GM19043 (cell line): Measurements from ENCODE around the gene SARS1.

ENCODE experiments used
- ATAC-seq: cut with Tn5 transposase; IDR thresholded peaks from one replicate; pipeline ENCODE4 v1.9.1; 2021; ENCODE audit warnings: low read depth; ENCODE audit not compliant: unreplicated experiment

Gene SARS1

DNA sequence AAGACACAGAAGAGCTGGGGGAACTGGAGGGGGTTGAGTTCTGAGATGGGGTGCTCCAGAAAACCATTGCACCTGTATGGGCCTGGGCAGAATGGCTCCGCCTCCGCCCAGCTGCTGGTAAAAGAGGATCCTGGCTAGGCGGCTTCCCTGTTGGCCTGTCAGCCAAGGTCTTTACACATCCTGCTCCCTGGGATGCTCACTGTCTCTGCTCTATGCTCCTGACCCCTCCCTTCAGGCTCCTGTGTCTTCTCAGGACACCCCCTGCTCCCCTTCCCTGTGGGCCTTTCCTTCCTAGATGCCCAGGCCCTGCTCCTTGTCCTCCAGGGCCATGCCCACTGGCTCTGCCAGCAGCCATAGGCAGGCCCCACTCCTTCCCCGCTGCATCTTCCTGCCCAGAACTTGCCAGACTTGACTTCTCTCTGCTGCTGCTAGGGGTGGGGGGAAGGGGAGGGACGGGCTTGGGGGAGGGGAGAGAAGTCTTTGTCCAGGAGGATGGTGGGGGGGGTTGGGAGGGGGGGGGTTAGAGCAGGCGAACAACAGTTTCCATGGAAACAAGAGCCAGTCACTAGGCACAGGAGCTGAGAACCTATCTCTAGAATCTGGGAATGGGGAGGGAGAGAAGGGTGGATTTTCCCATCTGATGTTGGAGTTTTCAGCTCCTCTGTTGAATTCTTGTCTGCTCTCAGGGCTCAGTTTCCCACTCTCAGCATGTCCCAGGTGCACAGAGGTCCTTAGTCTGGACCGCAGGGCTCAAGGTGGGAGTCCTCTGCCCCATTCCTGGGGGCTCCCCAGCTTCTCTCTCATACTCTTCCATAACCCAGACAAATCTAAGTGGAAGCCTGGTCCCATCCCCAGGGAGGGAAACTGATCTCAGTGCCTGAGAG is 46.2 kb downstream of the SARS1 start:
- ATAC-seq, result no peak

DNA sequence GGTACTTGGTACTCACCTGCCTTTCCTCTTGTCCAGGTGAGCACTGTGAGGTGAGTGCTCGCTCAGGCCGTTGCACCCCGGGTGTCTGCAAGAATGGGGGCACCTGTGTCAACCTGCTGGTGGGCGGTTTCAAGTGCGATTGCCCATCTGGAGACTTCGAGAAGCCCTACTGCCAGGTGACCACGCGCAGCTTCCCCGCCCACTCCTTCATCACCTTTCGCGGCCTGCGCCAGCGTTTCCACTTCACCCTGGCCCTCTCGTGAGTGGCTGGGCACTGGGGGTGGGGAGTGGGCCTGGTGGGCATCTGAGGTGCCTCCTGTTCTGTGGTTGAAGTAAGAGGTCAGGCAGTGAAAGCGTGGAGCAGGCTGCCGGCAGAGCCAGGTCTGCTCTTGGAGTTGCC is 47.3 kb downstream of the SARS1 start:
- no peak for ATAC-seq

DNA sequence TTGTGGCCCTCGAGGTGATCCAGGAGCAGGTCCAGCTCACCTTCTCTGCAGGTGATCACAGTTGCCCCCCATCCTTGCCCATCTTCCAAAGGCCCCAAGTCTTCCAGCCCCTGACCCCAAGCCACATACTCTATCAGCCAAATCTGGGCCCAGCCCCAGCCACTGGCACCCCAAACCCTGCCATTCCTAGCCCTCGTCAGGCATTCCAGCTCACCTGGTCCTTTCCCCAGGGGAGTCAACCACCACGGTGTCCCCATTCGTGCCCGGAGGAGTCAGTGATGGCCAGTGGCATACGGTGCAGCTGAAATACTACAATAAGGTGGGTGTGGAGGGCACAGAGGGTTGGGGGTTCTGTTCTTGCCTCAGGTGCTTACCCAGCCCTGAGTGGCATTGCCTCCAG is 47.9 kb downstream of the SARS1 start:
- ATAC-seq, result no peak

DNA sequence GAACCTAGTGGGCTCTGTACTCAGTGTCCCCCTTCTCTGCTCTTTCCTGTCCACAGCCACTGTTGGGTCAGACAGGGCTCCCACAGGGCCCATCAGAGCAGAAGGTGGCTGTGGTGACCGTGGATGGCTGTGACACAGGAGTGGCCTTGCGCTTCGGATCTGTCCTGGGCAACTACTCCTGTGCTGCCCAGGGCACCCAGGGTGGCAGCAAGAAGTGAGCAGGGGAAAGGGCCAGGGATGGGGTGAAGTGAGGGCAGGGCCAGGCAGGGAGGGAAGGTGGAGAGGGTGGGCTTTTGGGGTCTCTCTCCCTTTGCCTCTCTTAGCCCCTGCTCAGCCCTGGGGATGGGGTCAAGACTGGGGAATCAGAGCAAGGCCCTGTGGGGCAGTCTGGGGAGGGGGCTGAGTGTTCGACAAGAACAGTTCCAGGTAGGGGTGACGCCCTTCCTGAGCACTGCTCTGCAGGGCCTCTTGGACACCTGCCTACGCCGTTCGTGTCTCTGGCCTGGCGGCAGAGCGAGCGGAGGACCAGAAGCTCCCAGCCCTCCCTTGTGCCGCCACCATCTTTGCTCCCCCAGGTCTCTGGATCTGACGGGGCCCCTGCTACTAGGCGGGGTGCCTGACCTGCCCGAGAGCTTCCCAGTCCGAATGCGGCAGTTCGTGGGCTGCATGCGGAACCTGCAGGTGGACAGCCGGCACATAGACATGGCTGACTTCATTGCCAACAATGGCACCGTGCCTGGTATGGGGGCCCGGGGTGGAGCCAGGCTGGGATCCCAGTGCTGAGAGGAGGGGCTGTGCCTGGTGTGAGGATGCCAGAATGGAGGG is 48.7 kb downstream of the SARS1 start:
- ATAC-seq, result no peak

DNA sequence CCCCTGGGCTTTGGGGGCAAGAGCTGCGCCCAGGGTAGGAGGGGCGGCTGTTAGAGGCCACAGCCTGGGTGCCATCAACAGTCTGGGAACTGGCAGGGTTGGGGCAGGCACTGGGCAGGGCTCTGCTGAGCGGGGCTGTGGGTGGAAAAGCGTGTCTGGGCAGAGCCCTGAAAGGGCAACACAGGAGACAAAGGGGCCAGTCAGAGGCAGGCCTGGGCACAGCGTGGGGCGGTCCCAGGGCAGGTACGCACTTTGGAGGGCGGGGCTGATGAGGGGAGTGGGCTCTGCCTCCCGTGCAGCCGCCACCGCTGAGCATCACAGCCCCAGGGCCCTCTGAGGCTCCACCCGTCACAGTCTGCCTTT is 49.5 kb downstream of the SARS1 start:
- ATAC-seq, result no peak

DNA sequence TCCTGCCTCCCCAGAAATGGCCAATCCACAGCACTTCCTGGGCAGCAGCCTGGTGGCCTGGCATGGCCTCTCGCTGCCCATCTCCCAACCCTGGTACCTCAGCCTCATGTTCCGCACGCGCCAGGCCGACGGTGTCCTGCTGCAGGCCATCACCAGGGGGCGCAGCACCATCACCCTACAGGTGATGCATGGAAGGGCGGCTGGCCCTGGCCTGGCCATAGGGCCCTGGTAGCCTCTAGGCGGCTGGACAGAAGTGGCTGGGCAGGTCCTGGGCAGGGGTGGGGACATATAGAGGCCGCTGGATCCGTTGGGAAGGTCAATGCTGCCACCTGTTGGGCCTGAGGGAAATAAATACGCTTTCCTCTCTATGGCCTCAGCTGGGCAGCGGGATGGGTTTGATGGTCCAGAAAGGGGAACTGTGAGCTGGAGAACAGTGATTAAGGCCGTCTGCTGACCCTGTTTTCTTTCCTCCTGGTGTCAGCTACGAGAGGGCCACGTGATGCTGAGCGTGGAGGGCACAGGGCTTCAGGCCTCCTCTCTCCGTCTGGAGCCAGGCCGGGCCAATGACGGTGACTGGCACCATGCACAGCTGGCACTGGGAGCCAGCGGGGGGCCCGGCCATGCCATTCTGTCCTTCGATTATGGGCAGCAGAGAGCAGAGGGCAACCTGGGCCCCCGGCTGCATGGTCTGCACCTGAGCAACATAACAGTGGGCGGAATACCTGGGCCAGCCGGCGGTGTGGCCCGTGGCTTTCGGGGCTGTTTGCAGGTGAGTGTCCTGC is 50.1 kb downstream of the SARS1 start:
- peak; percentile 80 for ATAC-seq

DNA sequence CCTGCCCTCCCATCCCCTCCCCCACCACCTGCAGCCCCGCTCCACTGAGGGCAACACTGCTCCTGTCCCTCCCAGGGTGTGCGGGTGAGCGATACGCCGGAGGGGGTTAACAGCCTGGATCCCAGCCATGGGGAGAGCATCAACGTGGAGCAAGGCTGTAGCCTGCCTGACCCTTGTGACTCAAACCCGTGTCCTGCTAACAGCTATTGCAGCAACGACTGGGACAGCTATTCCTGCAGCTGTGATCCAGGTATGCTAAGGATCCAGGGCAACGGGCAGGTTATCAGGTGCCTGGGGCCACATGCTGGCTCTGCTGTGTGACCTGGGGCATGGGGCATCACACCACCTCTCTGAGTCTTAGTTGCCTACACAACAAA is 50.6 kb downstream of the SARS1 start:
- no peak for ATAC-seq

DNA sequence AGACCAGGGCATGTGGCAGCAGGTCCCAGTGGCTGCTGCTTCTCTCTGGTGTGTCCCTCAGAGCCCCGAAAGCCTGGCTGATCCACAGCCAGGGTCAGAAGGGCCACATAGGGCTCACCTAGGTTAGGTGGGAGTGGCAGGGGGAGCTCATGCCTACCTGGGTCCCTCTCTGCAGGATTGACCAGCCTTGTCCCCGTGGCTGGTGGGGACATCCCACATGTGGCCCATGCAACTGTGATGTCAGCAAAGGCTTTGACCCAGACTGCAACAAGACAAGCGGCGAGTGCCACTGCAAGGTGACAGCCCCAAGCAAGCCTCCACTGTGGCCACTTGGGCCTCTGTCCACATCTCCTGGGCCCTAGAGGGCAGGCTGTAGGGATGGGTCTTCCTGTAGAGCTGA is 51.3 kb downstream of the SARS1 start:
- no peak for ATAC-seq

DNA sequence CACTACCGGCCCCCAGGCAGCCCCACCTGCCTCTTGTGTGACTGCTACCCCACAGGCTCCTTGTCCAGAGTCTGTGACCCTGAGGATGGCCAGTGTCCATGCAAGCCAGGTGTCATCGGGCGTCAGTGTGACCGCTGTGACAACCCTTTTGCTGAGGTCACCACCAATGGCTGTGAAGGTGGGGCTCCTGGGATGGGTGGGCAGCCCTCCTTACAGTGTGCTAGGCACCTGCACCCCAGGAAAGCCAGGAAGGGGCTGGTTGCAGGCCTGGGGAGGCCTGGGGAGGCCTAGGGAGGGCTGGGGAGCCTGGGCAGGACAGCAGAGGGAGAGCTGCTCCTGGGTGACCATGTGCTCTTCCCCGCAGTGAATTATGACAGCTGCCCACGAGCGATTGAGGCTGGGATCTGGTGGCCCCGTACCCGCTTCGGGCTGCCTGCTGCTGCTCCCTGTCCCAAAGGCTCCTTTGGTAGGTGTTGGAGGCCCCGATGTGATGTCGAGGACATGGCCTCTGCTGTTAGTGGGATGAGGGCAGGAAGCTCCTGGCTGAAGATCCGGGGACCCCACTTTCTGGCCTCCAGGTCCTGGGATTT is 52.1 kb downstream of the SARS1 start:
- no peak for ATAC-seq

DNA sequence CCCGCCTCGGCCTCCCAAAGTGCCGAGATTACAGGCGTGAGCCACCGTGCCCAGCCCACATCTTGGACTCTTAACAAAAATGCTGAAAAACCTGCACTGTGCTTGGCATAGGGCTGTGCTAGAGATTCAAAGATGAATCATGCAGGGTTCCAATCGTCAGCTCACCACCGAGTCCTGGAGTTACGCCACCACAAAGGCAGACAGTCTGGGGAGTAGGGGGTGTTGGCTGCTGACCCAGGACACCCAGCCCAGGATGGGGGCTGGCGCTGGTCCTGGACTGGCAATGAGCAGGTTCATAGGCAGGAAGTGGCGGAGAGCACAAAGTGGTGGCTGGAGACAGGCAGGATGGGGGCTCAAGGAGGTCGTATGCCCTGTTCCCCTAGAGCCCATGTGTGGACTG is 53.2 kb downstream of the SARS1 start:
- ATAC-seq, result no peak

DNA sequence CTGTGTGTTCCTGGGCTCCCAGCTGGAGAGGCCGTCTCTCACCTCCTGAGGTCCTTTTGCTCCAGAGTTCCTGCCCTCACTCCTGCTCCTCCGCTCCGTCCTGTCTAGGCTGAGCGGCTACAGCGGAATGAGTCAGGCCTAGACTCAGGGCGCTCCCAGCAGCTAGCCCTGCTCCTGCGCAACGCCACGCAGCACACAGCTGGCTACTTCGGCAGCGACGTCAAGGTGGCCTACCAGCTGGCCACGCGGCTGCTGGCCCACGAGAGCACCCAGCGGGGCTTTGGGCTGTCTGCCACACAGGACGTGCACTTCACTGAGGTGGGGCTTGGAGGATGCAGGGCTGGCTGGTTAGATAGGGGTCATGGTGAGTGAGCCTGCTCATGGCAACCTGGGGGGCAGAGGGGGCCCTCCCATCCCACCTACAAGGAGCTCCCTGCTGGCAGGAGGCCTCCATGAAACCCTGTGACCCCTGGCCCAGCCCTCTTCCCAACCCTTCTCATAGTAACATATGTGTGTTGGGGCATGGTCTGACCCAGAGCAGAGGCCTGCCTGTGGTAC is 54.1 kb downstream of the SARS1 start:
- no peak for ATAC-seq

DNA sequence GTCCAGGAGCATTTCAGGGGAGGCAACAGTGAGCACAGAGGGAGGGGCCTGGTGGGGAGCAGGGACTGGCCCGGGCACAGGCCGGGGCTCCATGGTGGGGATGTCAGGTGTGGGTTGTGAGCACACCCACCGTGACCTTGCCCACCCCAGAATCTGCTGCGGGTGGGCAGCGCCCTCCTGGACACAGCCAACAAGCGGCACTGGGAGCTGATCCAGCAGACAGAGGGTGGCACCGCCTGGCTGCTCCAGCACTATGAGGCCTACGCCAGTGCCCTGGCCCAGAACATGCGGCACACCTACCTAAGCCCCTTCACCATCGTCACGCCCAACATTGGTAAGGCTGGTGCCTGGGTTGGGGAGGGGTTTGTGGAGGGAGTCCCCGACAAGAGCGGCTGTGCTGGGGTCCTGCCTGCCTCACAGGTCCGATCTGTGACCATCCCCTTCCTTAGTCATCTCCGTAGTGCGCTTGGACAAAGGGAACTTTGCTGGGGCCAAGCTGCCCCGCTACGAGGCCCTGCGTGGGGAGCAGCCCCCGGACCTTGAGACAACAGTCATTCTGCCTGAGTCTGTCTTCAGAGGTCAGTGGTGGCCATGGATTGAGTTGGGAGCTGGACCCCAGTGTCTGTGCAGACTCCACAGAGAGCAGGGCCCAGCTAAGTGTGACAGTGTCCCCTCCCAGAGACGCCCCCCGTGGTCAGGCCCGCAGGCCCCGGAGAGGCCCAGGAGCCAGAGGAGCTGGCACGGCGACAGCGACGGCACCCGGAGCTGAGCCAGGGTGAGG is 54.9 kb downstream of the SARS1 start:
- no peak for ATAC-seq

DNA sequence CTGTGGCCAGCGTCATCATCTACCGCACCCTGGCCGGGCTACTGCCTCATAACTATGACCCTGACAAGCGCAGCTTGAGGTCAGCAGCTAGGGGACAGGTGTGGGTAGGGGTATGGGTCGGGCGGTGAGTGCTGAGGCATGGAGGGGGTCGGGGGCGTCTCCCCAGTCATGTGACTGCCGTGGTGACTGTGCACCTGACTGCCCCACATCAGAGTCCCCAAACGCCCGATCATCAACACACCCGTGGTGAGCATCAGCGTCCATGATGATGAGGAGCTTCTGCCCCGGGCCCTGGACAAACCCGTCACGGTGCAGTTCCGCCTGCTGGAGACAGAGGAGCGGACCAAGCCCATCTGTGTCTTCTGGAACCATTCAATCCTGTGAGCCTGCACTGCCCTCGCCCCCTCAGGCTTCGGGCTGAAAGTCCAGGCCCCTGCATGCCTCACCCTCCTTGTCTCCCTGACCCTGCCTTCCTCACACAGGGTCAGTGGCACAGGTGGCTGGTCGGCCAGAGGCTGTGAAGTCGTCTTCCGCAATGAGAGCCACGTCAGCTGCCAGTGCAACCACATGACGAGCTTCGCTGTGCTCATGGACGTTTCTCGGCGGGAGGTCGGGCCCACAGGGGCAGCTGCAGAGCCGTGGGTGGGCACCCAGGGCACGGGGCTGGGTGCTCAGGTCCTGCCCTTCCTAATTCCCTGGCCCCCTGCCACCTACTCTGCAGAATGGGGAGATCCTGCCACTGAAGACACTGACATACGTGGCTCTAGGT is 55.7 kb downstream of the SARS1 start:
- ATAC-seq, result no peak

DNA sequence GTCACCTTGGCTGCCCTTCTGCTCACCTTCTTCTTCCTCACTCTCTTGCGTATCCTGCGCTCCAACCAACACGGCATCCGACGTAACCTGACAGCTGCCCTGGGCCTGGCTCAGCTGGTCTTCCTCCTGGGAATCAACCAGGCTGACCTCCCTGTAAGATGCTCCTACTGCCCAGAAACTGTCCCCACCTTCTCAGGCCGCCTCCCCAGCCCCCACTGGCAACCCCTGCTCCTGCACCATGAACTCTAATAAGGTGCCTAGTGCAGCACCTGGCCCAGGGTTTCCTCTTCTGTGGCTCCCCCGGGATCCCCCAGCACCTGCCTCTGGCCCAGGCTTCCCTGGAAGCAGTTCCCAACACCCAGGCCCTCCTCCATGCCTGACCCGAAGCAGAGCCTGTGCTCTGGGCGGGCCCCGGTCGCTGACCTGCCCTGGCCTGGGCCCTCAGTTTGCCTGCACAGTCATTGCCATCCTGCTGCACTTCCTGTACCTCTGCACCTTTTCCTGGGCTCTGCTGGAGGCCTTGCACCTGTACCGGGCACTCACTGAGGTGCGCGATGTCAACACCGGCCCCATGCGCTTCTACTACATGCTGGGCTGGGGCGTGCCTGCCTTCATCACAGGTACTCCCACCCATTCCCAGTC is 56.4 kb downstream of the SARS1 start:
- no peak for ATAC-seq

DNA sequence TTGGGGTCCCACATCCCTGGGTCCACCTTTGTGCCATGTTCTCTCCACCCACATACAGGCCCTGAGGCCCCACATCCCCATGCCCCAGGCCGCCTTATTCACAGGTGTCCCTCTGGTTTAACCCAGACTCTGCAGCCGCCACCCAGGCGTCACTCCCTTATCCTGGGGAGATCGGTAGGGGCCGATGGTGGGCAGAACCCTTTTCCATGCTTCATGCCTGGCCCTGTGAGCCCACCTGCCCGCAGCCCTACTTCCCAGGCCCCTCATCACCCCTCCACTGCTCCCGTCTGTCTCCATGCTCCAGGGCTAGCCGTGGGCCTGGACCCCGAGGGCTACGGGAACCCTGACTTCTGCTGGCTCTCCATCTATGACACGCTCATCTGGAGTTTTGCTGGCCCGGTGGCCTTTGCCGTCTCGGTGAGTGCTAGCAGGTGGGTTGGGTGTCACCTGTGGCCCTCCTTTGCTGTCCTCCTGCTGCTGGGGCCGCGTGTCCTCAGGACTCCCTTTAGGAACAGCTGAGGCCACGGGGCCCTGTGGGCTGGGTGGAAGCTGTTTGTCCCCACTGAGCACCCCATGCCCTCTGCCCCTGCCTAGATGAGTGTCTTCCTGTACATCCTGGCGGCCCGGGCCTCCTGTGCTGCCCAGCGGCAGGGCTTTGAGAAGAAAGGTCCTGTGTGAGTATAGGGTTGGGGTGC is 57.1 kb downstream of the SARS1 start:
- ATAC-seq, result no peak

DNA sequence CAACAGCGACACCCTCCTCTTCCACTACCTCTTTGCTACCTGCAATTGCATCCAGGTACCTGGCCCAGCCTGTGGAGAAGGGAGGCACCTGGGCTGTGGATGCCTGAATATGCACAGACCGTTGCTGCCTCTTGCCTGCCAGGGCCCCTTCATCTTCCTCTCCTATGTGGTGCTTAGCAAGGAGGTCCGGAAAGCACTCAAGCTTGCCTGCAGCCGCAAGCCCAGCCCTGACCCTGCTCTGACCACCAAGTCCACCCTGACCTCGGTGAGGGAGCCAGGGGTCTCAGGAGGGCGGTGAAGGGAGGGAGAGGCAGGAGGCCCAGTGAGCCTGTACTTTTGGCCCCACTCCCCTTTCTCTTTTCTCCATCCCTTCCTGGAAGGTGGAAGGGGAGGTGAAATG is 57.7 kb downstream of the SARS1 start:
- ATAC-seq, result no peak

DNA sequence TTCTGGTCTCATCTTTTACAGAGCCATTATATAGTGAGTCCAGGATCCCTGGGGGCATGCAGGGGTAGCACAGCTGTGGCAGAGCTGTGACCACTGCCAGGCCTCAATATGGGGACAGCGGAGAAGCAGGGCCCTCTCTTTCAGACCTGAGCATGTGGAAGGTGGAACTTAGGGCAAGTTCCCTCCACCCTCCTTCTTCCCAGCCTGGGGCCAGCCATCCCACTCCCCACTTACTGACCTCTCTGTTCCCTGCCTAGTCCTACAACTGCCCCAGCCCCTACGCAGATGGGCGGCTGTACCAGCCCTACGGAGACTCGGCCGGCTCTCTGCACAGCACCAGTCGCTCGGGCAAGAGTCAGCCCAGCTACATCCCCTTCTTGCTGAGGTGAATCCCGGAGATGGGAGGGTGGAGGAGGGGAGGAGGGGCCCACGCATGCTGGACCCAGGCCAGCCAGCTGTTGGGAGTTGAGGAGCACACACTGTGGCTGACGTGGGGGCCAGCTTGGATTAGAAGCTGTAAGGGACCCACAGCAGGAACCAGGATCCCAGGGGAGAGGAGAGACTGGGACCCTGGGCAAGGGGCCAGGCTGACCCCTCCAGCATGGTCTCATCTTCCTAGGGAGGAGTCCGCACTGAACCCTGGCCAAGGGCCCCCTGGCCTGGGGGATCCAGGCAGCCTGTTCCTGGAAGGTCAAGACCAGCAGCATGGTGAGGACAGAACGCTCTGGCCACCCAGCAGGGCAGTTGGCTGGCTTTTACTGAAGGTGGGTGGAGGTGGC is 58.5 kb downstream of the SARS1 start:
- no peak for ATAC-seq
